A549 (cell line): ENCODE measurements around the gene TNS1. TPM values are rescaled to one million over a fixed set of nuclear protein-coding genes. Genes with fewer than 3 reads are reported as not detected.

Source experiments
- ATAC-seq, 2 experiments: fragments of 200-7000 bp in 1 of 2; fragments of >200 bp in 1 of 2; cut with Nextera tagmentation in 1 of 2; cut with Tn5 transposase in 1 of 2; 3 replicates each; pipeline versions ENCODE4 v1.8.0 to v1.9.1; 2018 to 2020; ENCODE audit warnings: mild to moderate bottlenecking in 1 of 2, moderate library complexity in 1 of 2
- CTCF ChIA-PET: fragments of 300-600 bp; sonication (Branson Sonifier 250); formaldehyde crosslinking; extraction: SDS; loops from one replicate; lab custom pipeline; 2021; ENCODE audit warnings: antibody characterized with exemption, inconsistent platforms; lab: Yijun Ruan, JAX
- POLR2A ChIA-PET: fragments of 350-600 bp; formaldehyde crosslinking; extraction: SDS; loops from one replicate; lab custom pipeline; 2021; ENCODE audit warnings: antibody characterized with exemption, inconsistent platforms; lab: Yijun Ruan, JAX
- DNase-seq, 2 experiments: peaks; one replicate each; pipeline versions ENCODE4 v3.0.0 to v3.0.0-alpha.2; 2011 to 2016; ENCODE audit warnings: low read depth in 1 of 2, low spot score in 1 of 2
- FAIRE-seq: peaks from 2 replicates; lab custom pipeline; 2011; peaks lifted over from hg19 to GRCh38; lab: Jason Lieb, UNC
- H3K27ac ChIP-seq, 2 experiments: fragments of >200 bp; sonication (Bioruptor Twin); formaldehyde crosslinking; 3 replicates each; pipeline ENCODE4 v1.5.1; 2016 to 2017
- H3K4me1 ChIP-seq: fragments of >200 bp; sonication (Bioruptor Twin); formaldehyde crosslinking; 3 replicates; pipeline ENCODE4 v1.6.1; 2016
- H3K4me2 ChIP-seq: fragments of >200 bp; sonication (Bioruptor Twin); formaldehyde crosslinking; 3 replicates; pipeline ENCODE4 v1.6.1; 2016
- H3K4me3 ChIP-seq: fragments of >200 bp; sonication (Bioruptor Twin); formaldehyde crosslinking; 3 replicates; pipeline ENCODE4 v1.5.1; 2016
- H3K9me3 ChIP-seq: fragments of >200 bp; sonication (Bioruptor Twin); formaldehyde crosslinking; 3 replicates; pipeline ENCODE4 v1.6.1; 2016
- CHD2 ChIP-seq: fragments of 150-350 bp; IDR thresholded peaks from 2 replicates; pipeline ENCODE4 v1.6.1; 2014; ENCODE audit warnings: low read length; ENCODE audit not compliant: partially characterized antibody
- E2F6 ChIP-seq: IDR thresholded peaks from 2 replicates; pipeline ENCODE4 v1.6.1; 2012; ENCODE audit warnings: low read depth, borderline replicate concordance
- EHF ChIP-seq: fragments of 250-450 bp; sonication (Bioruptor Pico); IDR thresholded peaks from 2 replicates; pipeline ENCODE4 v1.5.0; 2020; ENCODE audit warnings: mild to moderate bottlenecking
- FOSL2 ChIP-seq, 2 experiments: fragments of 450-650 bp in 1 of 2; fragments of >200 bp in 1 of 2; sonication (Bioruptor Twin) in 1 of 2; formaldehyde crosslinking; IDR thresholded peaks; 2 replicates each; pipeline versions ENCODE4 v1.5.0 to v1.6.1; 2016 to 2020; ENCODE audit warnings: mild to moderate bottlenecking in 1 of 2, moderate library complexity in 1 of 2
- FOXS1 ChIP-seq: fragments of 250-450 bp; sonication (Bioruptor Pico); IDR thresholded peaks from 2 replicates; pipeline ENCODE4 v1.5.0; 2020; ENCODE audit warnings: mild to moderate bottlenecking, moderate library complexity
- HEYL ChIP-seq: fragments of 250-450 bp; sonication (Bioruptor Pico); IDR thresholded peaks from 2 replicates; pipeline ENCODE4 v1.8.0; 2021; ENCODE audit warnings: mild to moderate bottlenecking, moderate library complexity
- JUN ChIP-seq, 2 experiments: fragments of >200 bp; sonication (Bioruptor Twin); formaldehyde crosslinking; IDR thresholded peaks; 2 replicates in 1 of 2; 3 replicates in 1 of 2; pipeline ENCODE4 v1.6.1; 2016 to 2017
- KDM1A ChIP-seq: fragments of 200-600 bp; sonication (generic); IDR thresholded peaks from 2 replicates; pipeline ENCODE4 v1.6.1; 2016; ENCODE audit warnings: low read depth, mild to moderate bottlenecking
- MAZ ChIP-seq: fragments of 150-350 bp; IDR thresholded peaks from 2 replicates; pipeline ENCODE4 v1.6.1; 2014; ENCODE audit warnings: antibody characterized with exemption, low read depth, low read length, borderline replicate concordance
- NR3C1 ChIP-seq: fragments of >200 bp; sonication (Bioruptor Twin); formaldehyde crosslinking; IDR thresholded peaks from 3 replicates; pipeline ENCODE4 v1.6.1; 2017
- POLR2A ChIP-seq: IDR thresholded peaks from 2 replicates; pipeline ENCODE4 v1.6.1; 2012; ENCODE audit warnings: mild to moderate bottlenecking, low read length
- POLR2AphosphoS2 ChIP-seq: conservative IDR thresholded peaks from 2 replicates; pipeline ENCODE4 v1.6.1; 2012; ENCODE audit warnings: low read length, improper control_type of control experiment, inconsistent platforms
- RNF2 ChIP-seq: fragments of 200-600 bp; sonication (generic); IDR thresholded peaks from 2 replicates; pipeline ENCODE4 v1.6.1; 2016; ENCODE audit warnings: low read depth, mild to moderate bottlenecking, antibody characterized with exemption, moderate library complexity, borderline replicate concordance
- ZC3H11A ChIP-seq: fragments of 450-650 bp; IDR thresholded peaks from 2 replicates; pipeline ENCODE4 v1.6.1; 2014; ENCODE audit warnings: antibody characterized with exemption, mild to moderate bottlenecking
- ZSCAN20 ChIP-seq: fragments of 250-450 bp; sonication (Bioruptor Pico); IDR thresholded peaks from 2 replicates; pipeline ENCODE4 v1.8.0; 2022; ENCODE audit warnings: mild to moderate bottlenecking, moderate library complexity
- WGBS: methylation state at CpG from one replicate; pipeline ENCODE4 v1.1.6; 2017; ENCODE audit errors: missing lambda C conversion rate; 5-methylcytosine and 5-hydroxymethylcytosine counted together
- polyA plus RNA-seq, 4 experiments: library from polyadenylated mRNA; depleted of rRNA in 3 of 4; stranded (reverse); fragments of >200 nt; fragmentation: RNase III in 1 of 4; extraction: RNeasy Plus Mini Kit Qiagen cat#74134 plus additional on column Dnase treatment in 1 of 4; gene quantifications; 2 replicates in 3 of 4; 3 replicates in 1 of 4; pipeline ENCODE4 v1.2.3, GENCODE V29; 2011 to 2017
- TF ChIP-seq, protein P1 (sequence below): IDR thresholded peaks from 2 replicates; pipeline ENCODE4 v1.6.1; 2012
- TF ChIP-seq, protein P2 (sequence below): IDR thresholded peaks from 2 replicates; pipeline ENCODE4 v1.6.1; 2012

The TNS1 gene
- polyA plus RNA-seq, 2 of the 4 experiments (the other 2 are of a cell fraction): 4.9 to 10.6 TPM

- no peak for FAIRE-seq
- H3K9me3 ChIP-seq: no peaks in the 10 kb centered on the region
- no peak for ATAC-seq
These were observed 65.3 kb downstream of the TNS1 start for GRCh38 chr2:217937446-217937845.

DNA sequence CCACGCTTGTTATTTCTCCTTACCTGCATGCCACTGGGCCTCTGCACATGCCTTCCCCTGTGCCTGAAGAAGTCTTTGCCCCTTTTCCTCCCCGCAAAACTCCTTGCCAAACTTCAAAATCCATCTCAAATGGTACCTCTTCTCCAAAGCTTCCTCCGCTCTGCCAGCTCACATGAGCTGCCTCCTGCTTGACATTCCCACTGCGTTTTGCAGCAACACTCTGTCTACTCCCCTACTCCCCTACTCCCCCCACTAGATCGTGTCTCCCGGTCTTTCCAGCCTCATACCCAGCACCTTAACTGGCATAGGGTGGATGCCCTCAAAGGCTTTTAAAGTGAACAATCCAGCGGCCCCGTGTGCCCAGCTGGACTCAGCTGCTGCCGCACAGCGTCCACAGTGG is 65.8 kb downstream of the TNS1 start:
- Histone ChIP-seq H3K4me2 (peak overlapping the region; percentile 13; the same call in 1 of the 3 replicates), H3K4me1 (peaks cover 63% of the 10 kb centered on the region), H3K27ac (peak overlapping the region; percentile 88 to 90), H3K9me3 (no peaks in the 10 kb centered on the region), H3K4me3 (no peak overlapping the region)
- DNase-seq (no peak), ATAC-seq (no peak), FAIRE-seq (no peak)
- ChIA-PET POLR2A (no interaction called here), CTCF (interaction anchor here (1.0 to 1.7 kb wide), 2 partner anchors 39 to 50 kb away, joined by 3 to 4 read pairs; no protein-coding TSS in a partner anchor)
- TF ChIP-seq HEYL (no peak), FOSL2 (IDR thresholded peaks at IDR 0.05) (no peak), FOSL2 (CRISPR knock-in tag; IDR thresholded peaks at IDR 0.05) (no peak)
- WGBS: 63% methylated on average over 8 of the region's 10 CpGs

More at GRCh38 chr2:217937446-217937845, 65.3 kb downstream of the TNS1 start:
- no peak overlapping the region for H3K4me3 ChIP-seq
- peak overlapping the region; percentile 27 to 88; a peak in 5 of 6 replicates for H3K27ac ChIP-seq
- no peak overlapping the region for H3K4me2 ChIP-seq
- 5% methylated on average over 3 of the region's 8 CpGs for WGBS
- TF ChIP-seq POLR2A: no peak
- no peak for TF ChIP-seq KDM1A
- TF ChIP-seq NR3C1: no peak
- TF ChIP-seq JUN (IDR thresholded peaks at IDR 0.05): no peak
- TF ChIP-seq ZC3H11A: no peak
- no peak for TF ChIP-seq E2F6
- TF ChIP-seq, protein P1, sequence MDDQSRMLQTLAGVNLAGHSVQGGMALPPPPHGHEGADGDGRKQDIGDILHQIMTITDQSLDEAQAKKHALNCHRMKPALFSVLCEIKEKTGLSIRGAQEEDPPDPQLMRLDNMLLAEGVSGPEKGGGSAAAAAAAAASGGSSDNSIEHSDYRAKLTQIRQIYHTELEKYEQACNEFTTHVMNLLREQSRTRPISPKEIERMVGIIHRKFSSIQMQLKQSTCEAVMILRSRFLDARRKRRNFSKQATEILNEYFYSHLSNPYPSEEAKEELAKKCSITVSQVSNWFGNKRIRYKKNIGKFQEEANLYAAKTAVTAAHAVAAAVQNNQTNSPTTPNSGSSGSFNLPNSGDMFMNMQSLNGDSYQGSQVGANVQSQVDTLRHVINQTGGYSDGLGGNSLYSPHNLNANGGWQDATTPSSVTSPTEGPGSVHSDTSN: no peak
- CTCF ChIA-PET: interaction anchor here (1.0 to 1.7 kb wide), 3 partner anchors 11 to 50 kb away, joined by 3 to 9 read pairs (median 4); no protein-coding TSS in a partner anchor
- peaks cover 66% of the 10 kb centered on the region for H3K4me1 ChIP-seq
- DNase-seq: no peak
- POLR2A ChIA-PET: no interaction called here

DNA sequence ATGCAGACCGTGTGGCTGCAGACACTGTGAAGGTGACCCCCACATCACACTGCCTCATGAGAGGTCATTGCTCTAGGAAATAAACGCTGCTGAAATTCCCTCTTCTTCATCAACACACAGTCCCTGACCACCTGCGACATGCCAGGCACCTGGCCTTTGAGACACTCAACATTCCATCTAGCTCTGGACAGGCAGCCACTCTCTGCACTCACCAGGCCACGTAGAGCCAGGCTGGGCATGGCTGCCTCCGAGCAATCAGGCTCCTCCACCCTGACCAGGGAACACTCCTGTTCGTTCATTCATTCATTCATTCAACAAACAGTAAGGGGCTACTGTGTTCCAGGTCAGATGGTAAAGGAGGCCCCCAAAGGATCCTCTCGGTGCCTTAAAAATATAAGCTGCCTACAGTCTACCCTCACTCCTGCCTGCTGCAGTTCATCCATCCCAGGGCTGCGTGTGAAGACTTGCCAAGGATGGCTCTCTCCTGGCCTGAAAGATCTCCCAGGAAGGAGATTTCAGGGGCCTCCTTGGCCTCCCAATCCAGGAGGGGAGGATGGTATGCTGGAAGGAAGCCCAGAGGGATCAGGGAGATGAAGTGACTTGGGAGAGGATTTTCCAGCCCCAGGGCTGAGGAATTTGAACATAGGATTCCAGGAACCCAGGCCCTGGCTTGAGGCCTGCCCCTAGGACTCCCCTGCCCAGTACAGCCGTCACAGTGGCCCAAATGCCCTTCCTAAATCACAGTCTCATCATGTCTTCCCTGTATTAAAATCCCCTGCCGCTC is 66.7 kb downstream of the TNS1 start:
- no peaks in the 10 kb centered on the region for H3K9me3 ChIP-seq
- peak overlapping the region; percentile 88 to 90 for H3K27ac ChIP-seq
- DNase-seq (no peak), ATAC-seq (no peak), FAIRE-seq (no peak)
- H3K4me1 ChIP-seq: peaks cover 65% of the 10 kb centered on the region
- CTCF ChIA-PET: interaction anchor here (0.8 kb wide), 1 partner anchor 49 kb away, joined by 4 read pairs; no protein-coding TSS in a partner anchor
- peak overlapping the region; percentile 74; the same call in 1 of the 3 replicates for H3K4me2 ChIP-seq
- TF ChIP-seq ZC3H11A: no peak
- TF ChIP-seq, protein P2, sequence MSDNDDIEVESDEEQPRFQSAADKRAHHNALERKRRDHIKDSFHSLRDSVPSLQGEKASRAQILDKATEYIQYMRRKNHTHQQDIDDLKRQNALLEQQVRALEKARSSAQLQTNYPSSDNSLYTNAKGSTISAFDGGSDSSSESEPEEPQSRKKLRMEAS: no peak
- no peak for TF ChIP-seq POLR2A
- no peak for TF ChIP-seq CHD2
- TF ChIP-seq FOSL2 (IDR thresholded peaks at IDR 0.05): no peak
- TF ChIP-seq FOSL2 (CRISPR knock-in tag; IDR thresholded peaks at IDR 0.05): no peak
- TF ChIP-seq KDM1A: no peak
- no peak for TF ChIP-seq POLR2AphosphoS2
- no peak for TF ChIP-seq RNF2
- no peak for TF ChIP-seq ZSCAN20
- no peak for TF ChIP-seq MAZ
- TF ChIP-seq EHF: no peak
- no peak for TF ChIP-seq FOXS1
- 80% methylated on average over 10 of the region's 10 CpGs for WGBS
- POLR2A ChIA-PET: no interaction called here
- no peak overlapping the region for H3K4me3 ChIP-seq
